Stimulated activated CD8-positive, alpha-beta memory T cell treated with anti-CD3 and anti-CD28 coated beads, Interleukin-12 subunit alpha, Interleukin-12 subunit beta, amount 100 ng/mL, for 24 hours (primary cell): ENCODE measurements around the gene EPHB1.
"Not testable (repeated sequence)": the region's sequence is repeated elsewhere in the genome, so short reads cannot be mapped to it uniquely, and the experiment has no call there.

ENCODE experiments used
- DNase-seq: peaks from one replicate; pipeline ENCODE4 v3.0.0-alpha.2; 2020; ENCODE audit errors: extremely low read depth

EPHB1 gene

DNA sequence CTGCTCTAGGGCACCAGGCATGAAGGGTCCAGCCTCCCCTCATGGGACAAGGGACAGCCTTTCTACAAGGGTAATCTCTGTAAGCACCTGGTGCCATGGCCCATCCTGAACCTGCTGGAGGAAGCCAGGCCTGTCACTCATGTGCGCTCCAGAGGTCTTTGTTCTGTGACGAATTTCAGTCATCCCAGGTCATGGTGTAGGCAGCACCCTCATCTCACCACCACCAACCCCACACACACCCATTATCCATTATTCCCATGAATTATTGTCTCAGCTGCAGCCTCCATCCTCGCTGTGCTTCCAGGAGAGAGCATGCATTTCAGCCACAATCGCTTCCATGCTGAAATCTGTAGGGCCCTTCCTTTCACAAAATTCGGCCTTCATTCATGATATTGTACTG lies 419.3 kb downstream of the EPHB1 start:
- no peak for DNase-seq

DNA sequence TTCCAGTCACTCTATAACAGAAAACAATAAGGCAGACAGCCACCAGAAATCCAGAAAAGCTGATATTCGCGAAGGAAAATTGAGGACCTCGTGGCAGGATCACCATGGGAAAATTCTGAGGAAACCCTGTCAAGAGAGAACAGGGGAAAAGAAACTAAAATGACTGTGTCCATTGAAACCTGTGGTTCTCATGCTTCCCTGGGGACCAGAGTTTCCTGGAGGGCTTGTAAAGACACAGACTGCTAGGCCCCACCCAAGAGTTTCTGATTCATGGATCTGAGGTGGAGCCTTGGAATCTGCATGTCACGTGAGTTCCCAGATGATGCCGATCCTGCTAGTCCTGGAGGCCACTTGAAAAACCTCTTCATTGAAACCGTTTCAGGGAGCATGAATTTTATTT lies 420.5 kb downstream of the EPHB1 start:
- no peak for DNase-seq

DNA sequence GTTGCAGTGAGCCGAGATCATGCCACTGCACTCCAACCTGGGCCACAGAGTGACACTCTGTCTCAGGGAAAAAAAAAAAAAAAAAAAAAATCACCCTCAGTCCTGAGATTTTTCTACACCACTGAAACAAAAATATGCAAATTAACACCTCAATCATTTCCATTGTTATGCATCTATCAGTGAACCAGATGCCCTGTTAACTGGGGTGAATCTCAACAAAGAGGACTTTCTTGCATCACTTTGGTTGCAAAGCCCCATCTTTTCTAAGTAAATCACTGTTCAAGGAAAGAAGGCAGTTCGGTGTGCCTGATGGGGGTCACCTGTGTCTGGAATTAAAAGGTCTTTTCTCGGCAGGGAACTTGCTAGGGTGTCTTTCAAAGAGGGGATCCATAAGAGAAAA lies 421.6 kb downstream of the EPHB1 start:
- DNase-seq, result no peak

DNA sequence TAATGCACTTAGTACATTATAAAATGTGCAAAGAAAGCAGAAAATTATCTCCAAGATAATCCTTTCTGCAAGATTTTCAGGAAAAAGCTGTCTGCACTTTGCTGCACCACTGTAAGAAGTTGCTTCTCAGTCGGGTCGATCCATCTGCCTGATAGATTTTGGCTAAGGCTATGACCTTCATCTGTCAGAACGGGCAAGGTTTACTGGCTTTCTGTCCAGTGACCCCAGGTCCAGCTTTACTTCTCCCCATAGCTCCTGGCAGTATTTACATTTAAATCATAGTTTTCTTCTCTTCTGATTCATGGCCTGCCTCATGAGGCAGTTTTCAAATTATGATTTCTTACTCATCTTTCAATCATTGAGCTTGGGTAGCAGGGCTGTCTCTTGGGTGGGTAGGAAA lies 422.7 kb downstream of the EPHB1 start:
- DNase-seq, result no peak

DNA sequence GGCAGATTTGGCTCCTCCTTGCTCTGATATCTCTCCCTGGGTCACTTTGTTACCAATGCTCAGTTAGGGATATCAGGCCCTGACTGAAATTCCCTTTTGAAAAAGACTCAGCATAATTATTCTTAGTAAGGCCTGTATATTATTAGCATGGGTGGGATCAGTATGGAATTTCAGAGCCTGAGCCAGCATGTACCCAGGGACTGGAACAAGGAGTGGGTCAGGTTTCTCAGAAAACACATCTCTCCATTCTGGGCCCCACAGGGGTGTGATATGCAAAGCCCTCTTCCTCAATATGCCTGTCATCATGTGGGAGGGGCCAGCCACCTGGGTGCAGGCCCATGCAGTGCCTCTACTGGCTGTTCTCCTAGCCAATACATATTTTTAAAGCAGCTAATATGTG lies 423.2 kb downstream of the EPHB1 start:
- no peak for DNase-seq

DNA sequence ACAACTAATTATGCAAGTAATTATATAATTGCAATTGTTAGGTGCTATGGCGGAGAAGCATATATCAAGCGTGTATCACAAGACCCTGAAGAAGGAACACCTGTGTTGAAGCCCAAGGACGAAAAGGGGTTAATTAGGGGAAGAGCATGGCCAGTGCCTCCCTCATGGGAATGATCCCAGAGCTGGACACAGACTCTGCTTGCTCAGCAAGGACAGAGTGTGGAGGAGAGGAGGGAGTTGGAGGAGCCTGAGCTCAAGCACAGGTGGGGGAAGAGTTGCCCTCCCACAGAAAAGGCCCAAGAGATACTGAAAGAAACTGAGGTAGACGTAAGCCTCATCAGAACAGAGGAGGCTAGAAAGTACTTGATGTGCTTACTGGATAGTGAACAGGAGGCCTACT lies 423.7 kb downstream of the EPHB1 start:
- DNase-seq, result no peak

DNA sequence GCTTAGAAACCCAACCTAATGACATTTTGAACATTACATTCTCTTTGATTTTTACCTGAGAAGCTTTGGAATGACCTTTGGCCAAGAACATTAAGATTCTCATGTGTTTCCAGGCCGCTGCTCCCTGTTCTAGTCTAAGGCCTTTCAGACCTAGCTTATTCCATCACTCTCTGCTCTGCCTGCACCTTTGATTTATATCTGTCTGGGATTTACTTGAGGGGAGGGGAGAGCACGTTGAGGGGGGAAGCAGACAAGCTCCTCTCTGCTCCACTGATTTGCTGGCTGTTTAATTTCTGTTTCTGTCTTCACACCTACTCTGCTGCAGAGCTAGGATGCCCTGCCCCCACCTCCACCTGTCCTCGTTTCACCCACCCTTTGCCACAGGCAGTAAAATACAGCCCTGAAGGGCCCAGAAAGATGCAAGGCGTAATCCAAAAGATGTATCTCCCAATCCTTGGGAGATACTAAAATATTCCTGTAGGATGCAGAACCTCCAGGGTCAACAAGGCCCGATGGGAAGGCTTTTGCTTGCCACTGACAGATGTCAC lies 429.8 kb downstream of the EPHB1 start:
- no peak for DNase-seq

DNA sequence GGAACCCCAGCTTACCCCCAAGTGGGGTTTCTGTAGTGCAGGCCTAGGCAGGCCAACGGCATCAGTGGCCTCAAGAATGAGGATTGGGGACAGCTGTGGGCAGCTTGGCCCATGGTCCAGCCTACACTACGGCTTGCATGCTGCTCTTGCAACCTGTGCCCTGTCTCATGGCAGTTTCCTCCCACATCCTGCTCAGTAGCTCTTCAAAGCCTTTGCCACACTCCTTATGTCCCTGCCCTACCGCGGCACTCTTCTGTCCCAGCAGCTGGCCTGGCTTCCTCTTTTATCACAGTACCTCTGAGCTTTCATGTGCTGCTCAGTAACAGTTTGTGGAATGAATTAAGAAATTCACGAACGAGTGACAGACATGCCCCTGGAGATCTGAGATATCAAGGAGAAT lies 431.0 kb downstream of the EPHB1 start:
- no peak for DNase-seq

DNA sequence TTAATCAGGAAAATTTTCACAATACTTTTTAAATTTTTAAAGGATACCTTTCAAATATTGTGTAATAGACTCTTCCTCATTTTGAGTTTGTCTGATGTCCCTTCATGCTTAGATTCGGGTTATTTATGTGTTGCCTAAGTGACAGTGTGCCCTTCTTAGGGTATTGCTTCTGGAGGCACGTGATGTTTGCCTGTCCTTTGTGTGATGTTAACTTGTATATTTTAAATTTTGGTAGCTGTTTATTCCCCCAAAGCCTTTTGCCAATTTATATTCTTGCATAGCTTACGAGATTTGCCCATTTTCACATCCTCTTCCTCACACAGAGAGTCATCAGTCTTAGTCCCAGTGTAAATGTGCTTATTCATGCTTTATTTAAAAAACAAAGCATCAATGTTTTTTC lies 433.1 kb downstream of the EPHB1 start:
- no peak for DNase-seq

DNA sequence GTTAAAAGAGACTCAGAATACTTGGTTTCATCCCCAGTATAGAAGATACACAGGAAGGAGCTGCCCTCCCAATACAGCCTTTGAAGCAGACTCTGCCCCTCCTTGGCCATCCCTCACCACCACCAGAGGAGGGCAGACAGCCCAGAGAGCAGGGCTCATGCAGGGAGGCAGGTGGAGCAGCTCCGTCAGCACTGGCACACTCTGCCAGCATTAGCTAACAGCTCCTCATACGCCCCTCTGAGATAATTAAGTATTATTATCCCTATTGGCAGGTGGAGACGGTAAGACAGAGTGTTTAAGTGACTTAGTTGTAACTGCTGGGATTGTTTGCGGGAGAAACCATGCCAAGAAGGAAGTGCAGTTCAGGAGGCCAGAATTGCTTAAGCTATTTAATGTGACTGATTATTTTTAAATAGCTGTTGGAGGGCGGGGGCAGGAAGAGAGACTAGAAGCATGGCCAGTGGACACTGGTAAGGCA lies 434.0 kb downstream of the EPHB1 start:
- no peak for DNase-seq

DNA sequence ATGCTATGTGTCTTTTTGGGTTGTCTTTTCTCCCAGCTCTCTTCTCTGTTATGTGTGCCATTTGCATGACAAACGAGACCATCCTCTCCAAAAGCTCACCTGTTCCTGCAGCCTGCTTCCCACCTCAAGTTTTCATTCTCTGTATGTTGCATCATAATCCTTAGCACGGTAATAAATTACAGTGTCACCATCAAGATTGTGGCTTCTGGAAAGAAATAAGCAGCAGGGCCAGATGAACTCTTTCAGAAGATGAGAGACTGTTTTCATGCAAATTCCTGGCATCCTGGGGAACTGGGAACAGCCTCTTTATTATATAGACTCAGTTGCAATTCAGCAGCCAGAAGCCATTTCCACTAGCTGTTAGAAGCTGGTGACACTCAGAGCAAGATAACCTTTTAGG lies 436.7 kb downstream of the EPHB1 start:
- no peak for DNase-seq

DNA sequence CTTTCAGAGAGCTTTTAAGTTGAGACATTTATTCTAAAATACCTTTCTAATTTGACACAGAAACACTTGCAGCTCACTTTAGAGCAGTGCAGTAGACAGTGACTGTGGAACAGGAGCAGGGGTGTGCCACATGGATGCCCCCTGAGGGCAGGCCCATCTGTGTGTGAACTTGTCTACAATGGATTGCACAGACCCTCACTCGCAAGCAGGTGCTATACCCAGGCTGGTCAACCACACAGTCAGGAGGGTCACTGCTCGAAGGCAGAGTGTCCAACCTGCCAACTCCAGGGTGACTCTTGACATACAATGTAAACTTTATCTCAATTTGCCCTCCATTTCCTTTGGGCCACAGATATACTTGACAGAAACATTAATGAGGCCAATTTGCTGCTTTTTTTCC lies 437.2 kb downstream of the EPHB1 start:
- DNase-seq, result no peak

DNA sequence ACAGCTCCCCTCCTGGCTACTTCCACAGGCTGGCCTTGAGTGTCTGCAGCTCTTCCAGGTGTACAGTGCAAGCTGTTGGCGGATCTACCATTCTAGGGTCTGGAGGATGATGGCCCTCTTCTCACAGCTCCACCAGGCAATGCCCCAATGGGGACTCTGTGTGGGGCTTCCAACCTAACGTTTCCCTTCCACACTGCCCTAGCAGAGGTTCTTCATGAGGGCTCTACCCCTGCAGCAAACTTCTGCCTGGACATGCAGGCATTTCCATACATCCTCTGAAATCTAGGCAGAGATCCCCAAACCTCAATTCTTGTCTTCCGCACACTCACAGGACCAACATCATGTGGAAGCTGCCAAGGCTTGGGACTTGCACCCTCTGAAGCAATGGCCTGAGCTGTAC lies 438.4 kb downstream of the EPHB1 start:
- DNase-seq, result not testable (repeated sequence)

DNA sequence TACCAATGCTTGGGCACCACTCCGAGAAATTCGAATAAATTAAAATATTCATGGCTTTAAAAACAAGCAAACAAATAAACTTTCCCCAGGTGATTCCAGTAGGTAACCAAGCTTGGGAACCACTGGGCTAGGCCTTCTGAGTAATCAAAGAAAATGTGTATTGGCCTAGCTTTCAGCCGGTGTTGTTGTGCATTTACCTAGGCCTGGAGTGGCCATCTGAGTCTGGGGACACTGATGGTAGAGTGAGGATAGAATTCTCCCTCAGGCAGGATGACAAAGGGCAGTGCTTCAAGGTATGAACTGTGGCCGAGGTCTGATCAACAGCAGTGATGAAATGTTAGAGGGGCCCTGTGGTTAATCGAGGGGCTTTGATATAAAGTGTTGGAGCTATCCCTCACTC lies 440.5 kb downstream of the EPHB1 start:
- DNase-seq, result no peak

DNA sequence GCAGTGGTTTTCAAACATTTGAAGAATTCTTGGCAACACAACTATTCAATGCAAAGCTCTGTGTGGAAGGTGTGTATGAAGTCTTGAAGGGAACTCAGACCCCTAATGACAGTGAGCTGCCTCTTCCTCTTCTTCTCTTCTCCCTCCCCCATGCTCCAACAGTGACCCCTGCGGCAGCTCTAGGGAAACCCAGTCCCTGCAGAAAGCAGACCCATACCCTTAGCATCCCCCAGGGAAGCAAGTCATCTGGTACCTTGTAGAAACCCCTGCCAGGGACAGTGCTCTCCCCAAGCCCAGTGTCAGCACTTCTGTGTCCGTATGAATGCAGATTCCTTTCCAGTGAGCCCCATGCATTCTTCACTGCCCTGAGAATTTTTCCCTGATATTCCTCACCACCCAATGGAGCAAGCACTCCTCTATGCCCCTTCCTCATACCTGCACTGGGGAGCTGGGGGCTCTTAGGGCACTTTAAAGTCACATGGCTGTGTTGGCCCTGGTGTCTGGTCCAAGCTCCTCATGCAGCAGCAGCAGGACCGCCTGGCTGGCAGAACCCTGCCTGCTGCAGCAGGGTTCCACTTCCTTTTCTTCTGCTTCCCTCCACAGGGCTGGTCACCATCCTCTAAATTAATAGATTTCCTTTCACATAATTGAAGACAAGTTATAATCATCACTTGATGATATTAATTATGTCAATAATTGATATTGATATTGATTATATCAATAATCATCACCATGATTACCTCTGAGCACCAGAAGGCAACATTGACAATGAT lies 442.5 kb downstream of the EPHB1 start:
- DNase-seq, result no peak

DNA sequence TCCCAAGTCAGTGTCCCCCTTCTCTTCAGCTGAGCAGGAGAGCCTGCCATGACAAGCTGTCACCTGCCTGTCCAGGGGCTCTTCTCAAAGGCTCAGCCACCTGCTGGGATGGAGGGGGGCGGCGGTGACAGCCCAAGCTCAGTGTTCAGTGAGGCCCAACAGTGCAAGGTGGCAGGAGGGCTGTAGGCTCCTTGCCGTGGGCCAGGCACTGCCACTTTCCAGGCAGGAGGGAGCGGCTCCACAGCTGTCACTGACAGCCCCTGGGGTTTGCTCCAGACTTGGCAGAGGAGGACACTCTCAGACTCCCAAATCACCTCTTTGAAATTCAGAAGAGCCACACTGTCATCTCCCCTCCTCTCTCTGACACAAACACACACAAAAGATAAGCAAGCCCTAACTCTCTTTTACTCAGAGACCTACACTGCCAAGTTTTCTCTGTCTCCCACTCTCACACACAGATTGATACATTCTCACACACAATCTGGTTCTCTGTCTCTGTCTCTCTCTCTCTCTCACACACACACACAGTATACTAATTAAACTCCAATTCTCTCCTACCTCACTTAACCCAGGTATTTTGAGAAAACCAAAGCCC lies 443.3 kb downstream of the EPHB1 start:
- no peak for DNase-seq

DNA sequence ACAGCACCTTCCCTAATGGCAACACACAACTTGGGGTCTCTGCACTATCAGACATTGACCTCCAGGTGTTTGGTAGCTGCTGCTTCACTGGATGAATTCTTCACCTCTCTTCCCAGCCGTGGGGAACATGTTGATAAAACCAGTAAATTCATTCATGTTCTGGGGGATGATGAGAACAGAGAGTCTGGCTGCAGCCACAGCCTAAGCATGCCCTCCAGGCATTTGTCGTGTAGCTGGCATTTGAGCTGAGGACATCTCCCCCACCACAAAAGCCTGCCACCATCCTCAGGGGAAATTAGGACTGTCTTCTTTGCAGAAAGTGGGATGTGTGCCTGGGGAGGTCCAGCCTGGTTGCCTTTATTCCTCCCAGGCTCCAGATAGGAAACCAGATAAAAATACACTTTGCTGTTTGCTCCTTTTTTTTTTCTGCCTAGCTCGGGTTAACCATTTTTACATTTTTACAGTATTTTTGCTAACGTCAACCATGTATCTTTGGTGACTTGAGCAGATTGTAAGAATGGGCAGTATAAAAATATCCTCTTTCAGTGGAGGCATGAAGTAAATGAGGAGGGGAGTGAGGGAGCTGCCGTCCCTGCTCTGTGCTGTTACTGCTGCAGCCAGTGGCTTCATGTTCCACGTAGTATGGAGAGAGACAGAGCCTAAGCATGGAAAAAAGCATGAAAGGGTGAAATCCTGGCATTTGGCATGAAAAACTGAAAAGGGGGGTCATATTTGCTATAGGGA lies 444.0 kb downstream of the EPHB1 start:
- DNase-seq, result no peak

DNA sequence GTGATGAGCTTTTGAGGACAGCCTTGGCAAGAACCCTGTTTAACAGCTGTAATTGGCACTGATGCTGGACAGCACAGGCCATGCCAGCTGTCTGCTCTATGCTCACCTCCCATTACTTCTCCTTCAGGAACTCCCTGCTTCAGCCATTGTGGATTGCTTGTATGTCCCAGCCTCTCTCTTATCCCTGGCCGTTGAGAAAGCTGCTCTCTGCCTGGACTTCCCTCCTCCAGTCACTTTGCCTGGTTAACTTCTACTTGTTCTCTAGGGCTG lies 444.5 kb downstream of the EPHB1 start:
- DNase-seq, result no peak

DNA sequence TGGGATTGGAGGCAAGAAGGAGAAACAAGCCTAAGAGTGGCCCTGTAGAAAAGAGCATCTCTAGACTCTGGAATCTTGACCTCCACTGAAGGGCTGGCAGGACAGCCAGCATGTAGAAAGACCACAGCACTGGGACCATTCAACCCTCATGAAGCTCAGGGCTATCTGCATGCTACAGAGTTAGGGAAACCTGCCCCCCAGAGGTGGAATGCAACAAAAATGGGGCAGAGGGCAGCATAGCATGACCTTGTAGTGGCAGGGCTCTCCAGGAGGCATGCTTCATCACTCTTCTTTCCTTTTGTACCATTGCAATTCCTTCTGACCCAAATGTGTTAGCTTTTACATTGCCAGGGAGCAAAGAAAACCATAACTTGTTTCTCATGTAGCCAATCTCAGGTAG lies 445.4 kb downstream of the EPHB1 start:
- no peak for DNase-seq

DNA sequence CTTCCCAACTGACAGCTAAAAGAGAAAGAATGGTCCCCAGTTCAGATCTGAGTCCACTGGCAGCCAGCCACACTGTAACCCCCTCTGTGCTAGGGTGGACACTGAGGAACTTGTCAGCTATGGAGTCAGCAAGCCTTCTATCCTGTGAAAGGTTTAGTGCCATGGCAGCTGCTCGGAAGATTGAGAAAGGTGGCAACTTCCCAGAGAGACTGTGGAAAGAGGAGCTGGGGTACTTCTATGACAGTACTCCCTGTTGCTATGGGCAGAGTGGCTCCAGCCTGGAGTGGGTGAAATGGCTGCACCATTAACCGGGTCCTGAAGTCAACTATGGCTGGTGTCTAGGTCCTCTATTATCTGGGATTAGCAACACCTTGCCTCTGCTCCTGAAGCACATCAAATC lies 447.2 kb downstream of the EPHB1 start:
- no peak for DNase-seq

DNA sequence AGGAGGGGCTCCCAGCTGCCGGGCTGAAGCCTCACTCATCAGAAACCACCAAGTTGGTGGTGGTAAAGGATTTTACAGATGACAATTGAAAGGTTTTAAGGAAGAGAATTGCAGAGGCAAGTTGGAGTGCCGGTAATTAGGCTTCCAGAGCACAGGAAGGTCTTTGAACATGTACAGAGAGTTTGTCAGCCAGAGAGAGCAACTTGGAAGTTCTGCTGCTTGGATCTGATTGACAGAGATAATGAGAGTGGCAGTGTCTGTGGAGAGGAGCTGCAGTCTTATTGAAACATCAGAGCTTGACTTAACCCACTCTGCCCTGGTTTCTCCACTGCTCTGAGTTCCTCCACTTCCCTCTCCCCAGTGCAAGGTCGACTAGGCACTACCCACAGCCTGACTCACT lies 448.6 kb downstream of the EPHB1 start:
- DNase-seq, result no peak

DNA sequence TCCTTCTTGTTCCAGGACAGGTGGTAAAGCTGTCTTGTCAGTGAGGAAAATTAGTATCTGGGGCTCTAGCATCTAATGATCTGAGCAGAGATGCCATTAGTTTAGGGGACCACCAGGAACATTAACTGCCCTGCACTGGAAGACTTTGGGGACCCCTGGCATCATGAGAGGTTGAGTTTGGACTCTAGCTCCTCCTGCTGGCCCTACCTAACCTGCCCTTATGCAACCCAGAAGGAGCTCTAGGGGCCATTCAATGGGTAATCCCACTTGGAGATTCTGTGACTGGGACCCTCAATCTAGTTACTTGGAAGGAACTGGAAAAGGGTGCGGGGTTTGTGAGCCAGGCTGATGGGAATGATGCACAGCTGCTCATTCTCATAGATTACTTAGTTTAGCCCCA lies 451.0 kb downstream of the EPHB1 start:
- DNase-seq, result no peak

DNA sequence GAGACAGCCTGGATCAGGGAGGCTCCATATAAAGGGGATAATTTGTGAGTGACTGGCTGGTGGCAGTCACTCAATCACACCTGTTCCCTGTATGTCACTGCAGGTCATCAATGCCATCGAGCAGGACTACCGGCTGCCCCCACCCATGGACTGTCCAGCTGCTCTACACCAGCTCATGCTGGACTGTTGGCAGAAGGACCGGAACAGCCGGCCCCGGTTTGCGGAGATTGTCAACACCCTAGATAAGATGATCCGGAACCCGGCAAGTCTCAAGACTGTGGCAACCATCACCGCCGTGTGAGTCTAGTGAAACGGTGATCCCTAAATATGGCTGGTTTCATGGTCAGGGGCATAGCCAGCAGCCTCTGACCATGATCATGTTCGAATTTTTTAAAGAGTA lies 453.2 kb downstream of the EPHB1 start:
- DNase-seq, result no peak
